Measurements from ENCODE around the gene LDLRAD3. TPM values are rescaled to one million over a fixed set of nuclear protein-coding genes. Genes with fewer than 3 reads are reported as not detected.

Gene LDLRAD3
- total RNA-seq, 1 experiment from 2014 or later, result 12.1 TPM

DNA sequence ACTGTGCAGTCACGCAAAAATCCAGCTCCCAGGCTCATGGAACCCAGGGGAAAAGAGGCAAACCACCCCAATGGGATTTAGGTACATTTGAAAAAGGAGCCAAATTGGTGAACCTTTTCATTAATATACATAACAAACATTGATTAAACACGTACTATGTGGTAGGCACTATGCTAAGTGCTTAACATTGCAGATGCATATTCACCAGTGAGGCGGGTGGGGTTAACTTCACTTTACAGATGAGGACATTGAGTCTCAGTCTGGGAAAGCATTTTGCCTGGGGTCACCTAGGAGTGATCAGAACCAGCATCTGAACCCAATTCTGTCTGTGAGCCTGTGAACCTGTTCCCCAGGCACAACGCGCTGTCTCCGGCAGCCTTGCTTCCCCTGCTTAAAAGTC is 199.0 kb downstream of the LDLRAD3 start:
- Histone ChIP-seq H4K8ac (replicated peaks; ENCODE audit: insufficient read length, low read depth, low read length) (no peak overlapping the region), H3K4ac (ENCODE audit: low read depth, low read length) (no peak overlapping the region), H4K5ac (ENCODE audit: insufficient read length, low read depth, low read length) (no peak overlapping the region), H2BK5ac (ENCODE audit: insufficient read length, low read length) (no peak overlapping the region), H3K9ac (ENCODE audit: extremely low read depth, insufficient read length, low read length) (no peak overlapping the region), H3K4me1 (ENCODE audit: insufficient read depth, low read length) (peaks cover 13% of the 10 kb centered on the region; the same call in 1 of the 2 replicates), H3K56ac (ENCODE audit: insufficient read length, low read depth, low read length) (no peak overlapping the region), H2BK20ac (ENCODE audit: low read depth, low read length, poor library complexity, severe bottlenecking) (no peak overlapping the region), H3K18ac (ENCODE audit: insufficient read length, low read depth, low read length) (no peak overlapping the region), H2AK5ac (ENCODE audit: insufficient read length, low read length) (no peak overlapping the region), H3K9me3 (ENCODE audit: control insufficient read depth, low read depth, low read length) (no peaks in the 10 kb centered on the region), H2AFZ (ENCODE audit: low read length) (no peak overlapping the region), H3K27ac (ENCODE audit: insufficient read length, low read depth, low read length) (no peak overlapping the region), H3K79me2 (ENCODE audit: insufficient read depth, low read length) (no peaks in the 10 kb centered on the region), H3K27me3 (ENCODE audit: insufficient read depth, low read length) (no peaks in the 10 kb centered on the region), H3K4me2 (ENCODE audit: insufficient read depth, insufficient read length, low read length) (no peak overlapping the region), H4K20me1 (ENCODE audit: control insufficient read depth, insufficient read depth, insufficient read length) (no peaks in the 10 kb centered on the region), H3K14ac (ENCODE audit: insufficient read depth, low read length) (no peak overlapping the region), H3K23ac (ENCODE audit: insufficient read length, low read depth, low read length) (no peak overlapping the region), H3K79me1 (ENCODE audit: insufficient read depth, low read depth, low read length, poor library complexity, severe bottlenecking) (no peaks in the 10 kb centered on the region), H3K23me2 (ENCODE audit: insufficient read length, low read depth, low read length, poor library complexity, severe bottlenecking) (no peaks in the 10 kb centered on the region), H2BK15ac (ENCODE audit: low read depth, low read length) (no peak overlapping the region), H2BK120ac (ENCODE audit: low read depth, low read length, poor library complexity, severe bottlenecking) (no peak overlapping the region), H2BK12ac (ENCODE audit: insufficient read length, low read depth, low read length) (no peak overlapping the region), H4K91ac (ENCODE audit: insufficient read length, low read depth, low read length) (no peak overlapping the region), H3T11ph (ENCODE audit: low read length) (no peak overlapping the region)
- WGBS (ENCODE audit: extremely low coverage, insufficient read length, low lambda C conversion rate), result no CpG with 5 or more reads among the region's 6 CpGs
- no peak overlapping the region for H3K4me3 Mint-ChIP-seq
- peaks cover 27 to 33% of the 10 kb centered on the region in 2 experiments for H3K4me1 Mint-ChIP-seq
- TF ChIP-seq, protein P1, sequence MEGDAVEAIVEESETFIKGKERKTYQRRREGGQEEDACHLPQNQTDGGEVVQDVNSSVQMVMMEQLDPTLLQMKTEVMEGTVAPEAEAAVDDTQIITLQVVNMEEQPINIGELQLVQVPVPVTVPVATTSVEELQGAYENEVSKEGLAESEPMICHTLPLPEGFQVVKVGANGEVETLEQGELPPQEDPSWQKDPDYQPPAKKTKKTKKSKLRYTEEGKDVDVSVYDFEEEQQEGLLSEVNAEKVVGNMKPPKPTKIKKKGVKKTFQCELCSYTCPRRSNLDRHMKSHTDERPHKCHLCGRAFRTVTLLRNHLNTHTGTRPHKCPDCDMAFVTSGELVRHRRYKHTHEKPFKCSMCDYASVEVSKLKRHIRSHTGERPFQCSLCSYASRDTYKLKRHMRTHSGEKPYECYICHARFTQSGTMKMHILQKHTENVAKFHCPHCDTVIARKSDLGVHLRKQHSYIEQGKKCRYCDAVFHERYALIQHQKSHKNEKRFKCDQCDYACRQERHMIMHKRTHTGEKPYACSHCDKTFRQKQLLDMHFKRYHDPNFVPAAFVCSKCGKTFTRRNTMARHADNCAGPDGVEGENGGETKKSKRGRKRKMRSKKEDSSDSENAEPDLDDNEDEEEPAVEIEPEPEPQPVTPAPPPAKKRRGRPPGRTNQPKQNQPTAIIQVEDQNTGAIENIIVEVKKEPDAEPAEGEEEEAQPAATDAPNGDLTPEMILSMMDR (conservative IDR thresholded peaks at IDR 0.05), result no peak
- H3K36me3 Mint-ChIP-seq (ENCODE audit: insufficient read depth in 1 of 3, low read depth in 3 of 3), result peaks cover 6 to 10% (median 7%) of the 10 kb centered on the region in 3 experiments; a peak in 5 of 7 replicates
- no peak for DNase-seq
- H3K27me3 Mint-ChIP-seq (ENCODE audit: low read depth), result no peaks in the 10 kb centered on the region
- H3K27ac Mint-ChIP-seq, result no peak overlapping the region; a peak in 2 of 7 replicates
- H3K9me3 Mint-ChIP-seq, result peaks cover 3 to 8% of the 10 kb centered on the region in 2 experiments; a peak in 2 of 5 replicates
